Esophagus muscularis mucosa (tissue), 4 donors: Measurements from ENCODE around the gene TBC1D22A.
"Not testable (repeated sequence)": the region's sequence is repeated elsewhere in the genome, so short reads cannot be mapped to it uniquely, and the experiment has no call there.

Experiments
- CTCF ChIP-seq, 3 experiments: fragments of 200-600 bp in 2 of 3; fragments of 450-650 bp in 1 of 3; sonication (generic) in 2 of 3; IDR thresholded peaks; one replicate each; pipeline ENCODE4 v1.5.1; 2017 to 2019; ENCODE audit warnings: antibody characterized with exemption in 3 of 3, mild to moderate bottlenecking in 2 of 3, moderate library complexity in 1 of 3
- EP300 ChIP-seq: sonication (generic); formaldehyde crosslinking; IDR thresholded peaks from one replicate; pipeline ENCODE4 v1.6.1; 2017; ENCODE audit warnings: antibody characterized with exemption
- POLR2A ChIP-seq: fragments of 450-650 bp; IDR thresholded peaks from one replicate; pipeline ENCODE4 v1.6.1; 2017; ENCODE audit warnings: antibody characterized with exemption, moderate library complexity, mild to moderate bottlenecking, low read depth
- POLR2AphosphoS5 ChIP-seq, 2 donors: sonication (generic); formaldehyde crosslinking; IDR thresholded peaks; one replicate each; pipeline ENCODE4 v1.6.1; 2017; ENCODE audit warnings: antibody characterized with exemption in 2 of 2

DNA sequence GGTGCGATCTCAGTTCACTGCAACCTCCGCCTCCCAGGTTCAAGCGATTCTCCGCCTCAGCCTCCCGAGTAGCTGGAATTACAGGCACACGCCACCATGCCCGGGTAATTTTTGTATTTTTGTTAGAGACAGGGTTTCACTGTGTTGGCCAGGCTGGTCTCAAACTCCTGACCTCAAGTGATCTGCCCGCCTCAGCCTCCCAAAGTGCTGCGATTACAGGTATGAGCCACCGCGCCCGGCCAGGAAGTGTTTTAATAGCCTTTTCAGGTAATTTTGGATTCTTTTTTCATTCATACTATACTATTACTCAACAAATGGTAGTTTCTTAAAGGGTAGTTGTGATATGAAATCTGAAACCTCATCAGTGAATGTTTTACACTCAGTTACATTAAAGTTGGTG is 216.2 kb downstream of the TBC1D22A start:
- not testable (repeated sequence) for TF ChIP-seq POLR2A; POLR2AphosphoS5 (IDR thresholded peaks at IDR 0.05); CTCF (IDR thresholded peaks at IDR 0.05); EP300
